ENCODE measurements around the gene RTP3.

- TF ChIP-seq CTCF (IDR thresholded peaks at IDR 0.05 in 4 of 5, conservative IDR thresholded peaks at IDR 0.05 in 1 of 5) (no peak), POLR2A (IDR thresholded peaks at IDR 0.05) (no peak)
Observed at GRCh38 chr3:46549408-46549904, 51.7 kb downstream of the RTP3 start.

Measured in gastrocnemius medialis (tissue), 4 donors.